ENCODE measurements around the gene YTHDF1. TPM values are rescaled to one million over a fixed set of nuclear protein-coding genes. Genes with fewer than 3 reads are reported as not detected.

The YTHDF1 gene
- polyA plus RNA-seq, 2 of the 4 experiments (the other 2 are of a cell fraction): 31.8 to 37.9 TPM

DNA sequence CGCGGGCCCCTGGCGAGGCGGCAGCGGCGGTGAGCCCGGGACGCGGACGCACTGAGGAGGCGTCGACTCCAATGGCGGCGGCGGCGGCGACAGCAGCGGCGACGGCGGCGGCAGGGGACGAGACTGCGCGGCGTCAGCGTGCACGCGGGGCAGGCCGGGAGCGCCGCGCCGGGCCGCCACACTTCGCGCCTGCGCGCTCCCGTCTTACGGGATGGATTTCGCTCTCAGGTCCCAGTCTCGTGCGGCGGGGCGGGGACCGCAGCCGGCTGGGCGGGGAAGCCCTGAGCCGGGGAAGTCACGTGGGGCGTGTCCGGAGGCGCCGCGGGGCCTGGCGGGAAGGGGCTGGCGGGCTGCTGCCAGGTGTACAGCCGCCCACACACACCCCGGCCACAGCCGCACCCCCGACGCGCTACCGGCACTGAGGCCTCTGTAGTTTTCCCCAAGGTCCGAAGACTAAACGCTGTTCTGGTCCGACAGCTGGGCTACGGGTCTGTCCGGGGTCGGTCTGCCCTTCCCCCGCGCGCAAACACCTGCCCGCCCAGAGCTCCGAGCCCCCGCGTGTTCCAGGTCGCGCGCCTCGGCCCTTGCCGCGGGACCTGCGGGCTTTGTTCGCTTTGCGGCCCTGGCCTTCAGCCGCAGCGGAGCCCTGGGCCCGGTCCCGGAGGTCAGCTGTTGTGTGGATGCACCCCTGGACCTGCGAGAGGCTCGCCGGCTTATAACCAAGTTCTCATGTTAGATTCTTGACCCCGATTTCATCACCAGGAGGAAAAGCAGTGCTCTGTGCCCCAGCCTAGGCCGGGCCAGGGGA is at the start of gene YTHDF1 (continued):
- TF ChIP-seq, protein P1, sequence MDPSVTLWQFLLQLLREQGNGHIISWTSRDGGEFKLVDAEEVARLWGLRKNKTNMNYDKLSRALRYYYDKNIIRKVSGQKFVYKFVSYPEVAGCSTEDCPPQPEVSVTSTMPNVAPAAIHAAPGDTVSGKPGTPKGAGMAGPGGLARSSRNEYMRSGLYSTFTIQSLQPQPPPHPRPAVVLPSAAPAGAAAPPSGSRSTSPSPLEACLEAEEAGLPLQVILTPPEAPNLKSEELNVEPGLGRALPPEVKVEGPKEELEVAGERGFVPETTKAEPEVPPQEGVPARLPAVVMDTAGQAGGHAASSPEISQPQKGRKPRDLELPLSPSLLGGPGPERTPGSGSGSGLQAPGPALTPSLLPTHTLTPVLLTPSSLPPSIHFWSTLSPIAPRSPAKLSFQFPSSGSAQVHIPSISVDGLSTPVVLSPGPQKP (IDR thresholded peaks at IDR 0.05; ENCODE audit: low read depth, low read length): no peak

DNA sequence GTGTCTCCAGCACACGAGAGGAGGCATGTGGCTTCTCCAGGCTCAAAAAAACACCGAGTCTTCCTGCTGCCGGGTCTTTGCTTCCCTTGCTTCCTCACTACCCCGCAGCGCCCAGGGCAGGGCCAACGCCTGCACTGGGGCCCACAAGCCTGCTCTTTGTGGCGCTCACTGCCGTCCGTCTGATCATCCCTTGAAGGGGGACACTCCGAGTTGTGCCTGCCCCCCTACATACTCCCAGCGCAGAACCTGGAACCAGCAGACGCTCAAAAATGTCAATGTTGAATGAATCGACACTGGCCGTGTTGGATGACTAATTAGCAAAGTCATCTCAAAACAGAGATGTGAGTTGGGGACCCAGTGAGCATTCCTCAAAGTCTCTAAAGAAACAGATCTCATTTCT is 48.6 kb upstream of the YTHDF1 start:
- DNase-seq (ENCODE audit: low read depth in 1 of 2, low spot score in 1 of 2) (no peak), ATAC-seq (no peak), FAIRE-seq (no peak)
- ChIA-PET POLR2A (no interaction called here), CTCF (interaction anchor here (1.1 to 3.7 kb wide), 2 partner anchors 41 to 44 kb away, joined by 3 to 22 read pairs; no protein-coding TSS in a partner anchor)
- Histone ChIP-seq H3K4me2 (no peak overlapping the region), H3K9me3 (no peaks in the 10 kb centered on the region), H3K4me1 (peaks cover 12% of the 10 kb centered on the region; the same call in 1 of the 3 replicates), H3K4me3 (no peak overlapping the region), H3K27ac (0 out of 6 replicates have a peak overlapping the region, but pooled peaks of 1 of the 2 experiments have one; percentile 36)
- 56% methylated on average over 14 of the region's 14 CpGs for WGBS (ENCODE audit: missing lambda C conversion rate)
- TF ChIP-seq SREBF2 (IDR thresholded peaks at IDR 0.05): no peak
- no peak for TF ChIP-seq SMC3 (IDR thresholded peaks at IDR 0.05)
- TF ChIP-seq CBX2 (IDR thresholded peaks at IDR 0.05; ENCODE audit: borderline replicate concordance, low read depth): no peak
- no peak for TF ChIP-seq JUN (IDR thresholded peaks at IDR 0.05)
- TF ChIP-seq RNF2 (IDR thresholded peaks at IDR 0.05; ENCODE audit: borderline replicate concordance, low read depth): no peak

- Histone ChIP-seq H3K4me2 (no peak overlapping the region), H3K4me1 (peaks cover 12% of the 10 kb centered on the region; the same call in 1 of the 3 replicates), H3K9me3 (no peaks in the 10 kb centered on the region), H3K4me3 (no peak overlapping the region), H3K27ac (peak overlapping the region in 1 of 2 experiments; percentile 3; a peak in 1 of 6 replicates)
- FAIRE-seq: no peak
- DNase-seq (ENCODE audit: low read depth in 1 of 2, low spot score in 1 of 2): no peak
- TF ChIP-seq ZFP36 (IDR thresholded peaks at IDR 0.05; ENCODE audit: borderline replicate concordance, partially characterized antibody): no peak
- TF ChIP-seq HEYL (CRISPR knock-in tag; IDR thresholded peaks at IDR 0.05): no peak
- no peak for TF ChIP-seq KDM1A (IDR thresholded peaks at IDR 0.05; ENCODE audit: low read depth)
- TF ChIP-seq CHD4 (IDR thresholded peaks at IDR 0.05; ENCODE audit: borderline replicate concordance): no peak
- TF ChIP-seq POLR2A (IDR thresholded peaks at IDR 0.05; ENCODE audit: low read length): no peak
- TF ChIP-seq, protein P2, sequence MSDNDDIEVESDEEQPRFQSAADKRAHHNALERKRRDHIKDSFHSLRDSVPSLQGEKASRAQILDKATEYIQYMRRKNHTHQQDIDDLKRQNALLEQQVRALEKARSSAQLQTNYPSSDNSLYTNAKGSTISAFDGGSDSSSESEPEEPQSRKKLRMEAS (IDR thresholded peaks at IDR 0.05): no peak
- TF ChIP-seq CEBPB (IDR thresholded peaks at IDR 0.05): no peak
- TF ChIP-seq USF2 (IDR thresholded peaks at IDR 0.05): no peak
- TF ChIP-seq, protein P3, sequence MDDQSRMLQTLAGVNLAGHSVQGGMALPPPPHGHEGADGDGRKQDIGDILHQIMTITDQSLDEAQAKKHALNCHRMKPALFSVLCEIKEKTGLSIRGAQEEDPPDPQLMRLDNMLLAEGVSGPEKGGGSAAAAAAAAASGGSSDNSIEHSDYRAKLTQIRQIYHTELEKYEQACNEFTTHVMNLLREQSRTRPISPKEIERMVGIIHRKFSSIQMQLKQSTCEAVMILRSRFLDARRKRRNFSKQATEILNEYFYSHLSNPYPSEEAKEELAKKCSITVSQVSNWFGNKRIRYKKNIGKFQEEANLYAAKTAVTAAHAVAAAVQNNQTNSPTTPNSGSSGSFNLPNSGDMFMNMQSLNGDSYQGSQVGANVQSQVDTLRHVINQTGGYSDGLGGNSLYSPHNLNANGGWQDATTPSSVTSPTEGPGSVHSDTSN (IDR thresholded peaks at IDR 0.05): no peak
- TF ChIP-seq BCL3 (IDR thresholded peaks at IDR 0.05): no peak
- TF ChIP-seq EHF (CRISPR knock-in tag; IDR thresholded peaks at IDR 0.05): no peak
- TF ChIP-seq KDM5A (IDR thresholded peaks at IDR 0.05): no peak
- no peak for TF ChIP-seq HDAC2 (IDR thresholded peaks at IDR 0.05)
- no peak for TF ChIP-seq MYC (IDR thresholded peaks at IDR 0.05; ENCODE audit: borderline replicate concordance, low read length)
- no peak for TF ChIP-seq HOXA7 (CRISPR knock-in tag; IDR thresholded peaks at IDR 0.05)
- TF ChIP-seq TFCP2L1 (CRISPR knock-in tag; IDR thresholded peaks at IDR 0.05): no peak
- TF ChIP-seq JUN (IDR thresholded peaks at IDR 0.05): no peak
- WGBS (ENCODE audit: missing lambda C conversion rate): 80% methylated on average over 9 of the region's 10 CpGs
- POLR2A ChIA-PET: interaction anchor here (0.6 kb wide), 1 partner anchor 175 kb away, joined by 3 read pairs; no protein-coding TSS in a partner anchor
- no peak for ATAC-seq
- CTCF ChIA-PET: interaction anchor here (1.0 to 3.7 kb wide), 2 partner anchors 40 to 291 kb away, joined by 3 to 22 read pairs; no protein-coding TSS in a partner anchor
These were observed 48.1 kb upstream of the YTHDF1 start for GRCh38 chr20:63264000-63264399.
